NCI-H748 (cell line): ENCODE results near the gene USP7.

Experiments
- DNase-seq: peaks from one replicate; lab custom pipeline; 2025; ENCODE audit not compliant: unreplicated experiment; lab: John Stamatoyannopoulos, UW

Gene USP7

DNA sequence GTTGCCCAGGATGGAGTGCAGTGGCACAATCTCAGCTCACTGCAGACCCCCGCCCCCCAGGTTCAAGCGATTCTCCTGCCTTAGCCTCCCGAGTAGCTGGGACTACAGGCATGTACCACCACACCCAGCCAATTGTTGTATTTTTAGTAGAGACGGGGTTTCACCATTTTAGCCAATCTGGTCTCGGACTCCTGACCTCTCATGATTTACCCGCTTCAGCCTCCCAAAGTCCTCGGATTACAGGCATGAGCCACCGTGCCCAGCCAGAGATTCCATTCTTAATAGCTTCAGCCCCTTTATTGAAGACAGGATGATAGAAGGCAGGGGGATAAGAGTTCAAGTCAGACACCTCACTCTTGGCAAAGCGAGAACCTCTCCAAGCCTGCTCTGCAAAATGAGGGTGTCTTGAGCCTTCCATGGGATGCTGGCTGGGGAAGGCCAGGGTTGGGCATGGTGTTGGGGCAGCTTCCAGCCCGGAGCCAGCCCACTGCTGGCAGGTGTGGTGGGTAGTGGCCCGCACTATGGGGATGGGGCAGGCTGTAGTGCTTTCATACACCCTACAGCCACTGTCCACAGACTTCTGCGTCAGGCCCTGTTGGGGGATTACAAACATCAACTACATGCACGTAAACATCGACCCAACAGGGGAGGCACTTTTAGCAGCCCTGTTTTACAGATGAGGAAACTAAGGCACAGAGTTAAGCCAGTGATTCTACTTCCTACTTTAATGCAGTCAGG, 98.4 kb downstream of the USP7 start:
- DNase-seq: no peak

DNA sequence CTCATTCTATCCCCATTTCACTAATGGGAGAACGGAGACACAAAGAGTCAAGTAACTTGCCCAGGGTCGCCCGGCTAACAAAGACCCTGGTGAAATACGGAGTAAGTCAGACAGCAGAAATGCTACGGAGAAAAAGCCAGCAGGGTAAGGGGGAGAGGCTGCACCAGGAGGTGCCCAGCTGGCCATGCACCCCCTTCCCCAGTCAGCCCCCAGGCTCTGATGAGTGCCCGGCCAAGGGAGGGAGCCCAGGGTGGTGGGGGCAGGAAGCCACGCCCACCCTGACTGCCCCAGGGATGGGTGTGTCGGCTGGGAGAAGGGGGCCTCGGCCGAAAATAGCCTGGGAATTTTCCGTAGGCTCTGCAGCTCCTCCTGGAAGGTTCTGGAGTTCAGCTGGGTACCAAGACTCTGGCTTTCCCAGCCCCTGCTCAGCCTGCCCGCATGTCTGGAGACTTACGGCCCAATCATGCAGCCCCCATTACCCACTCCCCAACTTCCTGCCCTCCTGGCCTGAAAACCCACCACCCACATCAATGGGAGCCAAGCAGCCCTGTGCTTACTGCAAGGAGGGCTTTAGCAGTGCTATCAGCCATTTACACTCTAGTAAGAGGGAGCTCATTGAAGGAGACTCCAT, 99.1 kb downstream of the USP7 start:
- no peak for DNase-seq

DNA sequence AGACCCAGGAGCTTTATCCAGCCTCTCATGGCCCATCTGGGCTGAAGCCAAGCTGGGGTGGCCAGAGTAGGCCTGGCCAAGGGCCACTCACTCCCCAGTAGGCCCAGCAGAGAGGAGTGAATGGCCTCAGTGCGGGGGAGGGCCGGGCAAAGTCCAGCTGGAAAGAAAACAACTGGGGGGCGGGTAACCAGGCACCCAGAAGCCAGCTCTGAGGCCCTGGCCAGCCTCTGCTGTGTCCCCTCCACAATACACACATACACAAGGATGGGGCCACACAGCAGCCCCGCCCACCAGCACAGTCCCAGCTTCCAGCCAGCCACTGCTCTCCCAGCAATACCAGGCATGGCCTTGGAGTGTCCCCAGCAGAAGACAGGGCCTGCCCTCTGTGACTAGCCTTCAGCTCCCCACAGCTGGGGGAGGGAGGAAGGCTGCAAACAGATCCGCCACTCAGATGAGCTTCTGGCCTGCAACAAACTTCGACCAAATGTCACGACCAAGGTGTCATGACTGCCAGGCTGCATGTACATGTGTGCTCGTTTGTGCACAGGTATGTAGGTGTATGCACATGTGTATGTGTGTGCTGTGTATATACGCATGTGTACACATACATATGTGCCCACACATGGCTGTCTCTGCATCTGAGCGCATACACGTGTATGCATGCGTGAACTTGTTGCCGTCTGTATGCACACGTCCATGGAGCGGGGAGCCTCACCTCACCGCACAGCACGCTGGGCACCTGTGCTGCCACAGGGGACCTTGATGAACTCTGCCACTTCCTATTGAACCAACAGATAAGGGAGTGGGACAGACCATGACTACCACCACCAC, 99.9 kb downstream of the USP7 start:
- no peak for DNase-seq

DNA sequence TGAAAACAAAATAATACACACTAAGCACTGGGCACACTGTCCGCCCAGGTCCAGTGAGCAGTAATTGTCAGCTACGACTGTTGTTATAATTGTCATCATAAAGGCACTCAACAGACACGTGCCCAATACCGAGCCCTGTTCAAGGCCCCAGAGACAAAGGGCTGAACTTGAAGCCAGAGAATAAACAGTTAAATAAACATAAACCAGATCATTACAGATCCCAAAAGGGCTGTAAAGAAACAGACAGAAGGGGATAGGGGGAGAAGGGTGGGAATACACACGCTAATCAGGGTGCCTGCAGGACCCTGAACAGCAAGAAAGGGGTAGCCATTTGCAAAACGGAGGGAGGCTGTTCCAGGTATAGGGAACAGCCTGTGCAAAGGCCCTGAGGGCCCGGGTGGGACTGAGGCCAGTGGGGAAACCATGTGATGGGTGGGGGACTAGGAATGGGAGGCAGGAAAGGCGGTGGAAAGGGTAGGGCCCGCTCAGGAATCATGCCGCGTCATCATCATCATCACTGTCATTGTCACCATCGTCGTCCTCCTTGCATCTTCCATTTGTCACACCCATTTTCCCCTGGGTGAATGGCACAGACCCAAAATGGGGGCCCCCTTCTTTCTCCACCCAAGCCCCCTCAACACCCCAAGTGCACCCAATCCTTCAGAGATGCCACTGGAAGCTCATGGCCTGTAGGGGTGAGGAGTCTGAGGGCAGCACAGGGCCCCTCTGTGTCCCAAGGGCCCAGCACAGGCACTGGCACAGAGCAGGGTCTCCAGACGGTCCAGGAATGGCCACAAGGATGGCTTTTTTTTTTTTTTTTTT, 101.2 kb downstream of the USP7 start:
- DNase-seq: no peak

DNA sequence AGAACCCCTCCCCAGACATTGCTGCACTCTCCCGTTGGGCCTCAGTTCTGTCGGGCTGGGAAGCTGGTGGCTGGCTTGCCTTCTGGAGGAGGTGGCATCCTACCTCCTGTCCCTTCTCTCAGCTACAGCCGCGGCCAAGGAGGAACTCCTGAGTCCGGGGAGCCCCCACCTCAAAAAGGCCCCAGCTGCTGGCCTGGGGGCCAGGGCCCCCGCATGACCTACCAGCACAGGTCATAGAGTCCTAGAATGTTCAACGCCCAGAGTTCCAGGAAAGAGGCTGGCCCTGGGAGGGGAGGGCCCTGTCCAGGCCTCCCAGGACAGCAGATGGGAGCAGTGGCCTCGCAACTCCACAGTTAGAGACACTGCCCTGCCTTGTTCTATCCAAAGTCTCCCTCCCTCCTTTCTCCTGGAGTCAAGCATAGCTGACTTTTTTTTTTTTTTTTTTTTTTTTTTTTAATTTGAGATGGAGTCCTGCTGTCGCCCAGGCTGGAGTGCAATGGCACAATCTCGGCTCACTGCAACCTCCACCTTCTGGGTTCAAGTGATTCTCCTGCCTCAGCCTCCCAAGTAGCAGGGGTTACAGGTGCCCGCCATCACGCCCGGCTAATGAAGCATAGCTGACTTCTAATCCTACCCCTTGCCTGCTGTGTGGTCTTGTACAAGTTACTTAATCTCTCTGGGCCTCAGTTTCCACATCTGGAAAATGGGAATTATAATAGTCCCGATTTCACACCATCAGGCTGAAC, 102.0 kb downstream of the USP7 start:
- no peak for DNase-seq

DNA sequence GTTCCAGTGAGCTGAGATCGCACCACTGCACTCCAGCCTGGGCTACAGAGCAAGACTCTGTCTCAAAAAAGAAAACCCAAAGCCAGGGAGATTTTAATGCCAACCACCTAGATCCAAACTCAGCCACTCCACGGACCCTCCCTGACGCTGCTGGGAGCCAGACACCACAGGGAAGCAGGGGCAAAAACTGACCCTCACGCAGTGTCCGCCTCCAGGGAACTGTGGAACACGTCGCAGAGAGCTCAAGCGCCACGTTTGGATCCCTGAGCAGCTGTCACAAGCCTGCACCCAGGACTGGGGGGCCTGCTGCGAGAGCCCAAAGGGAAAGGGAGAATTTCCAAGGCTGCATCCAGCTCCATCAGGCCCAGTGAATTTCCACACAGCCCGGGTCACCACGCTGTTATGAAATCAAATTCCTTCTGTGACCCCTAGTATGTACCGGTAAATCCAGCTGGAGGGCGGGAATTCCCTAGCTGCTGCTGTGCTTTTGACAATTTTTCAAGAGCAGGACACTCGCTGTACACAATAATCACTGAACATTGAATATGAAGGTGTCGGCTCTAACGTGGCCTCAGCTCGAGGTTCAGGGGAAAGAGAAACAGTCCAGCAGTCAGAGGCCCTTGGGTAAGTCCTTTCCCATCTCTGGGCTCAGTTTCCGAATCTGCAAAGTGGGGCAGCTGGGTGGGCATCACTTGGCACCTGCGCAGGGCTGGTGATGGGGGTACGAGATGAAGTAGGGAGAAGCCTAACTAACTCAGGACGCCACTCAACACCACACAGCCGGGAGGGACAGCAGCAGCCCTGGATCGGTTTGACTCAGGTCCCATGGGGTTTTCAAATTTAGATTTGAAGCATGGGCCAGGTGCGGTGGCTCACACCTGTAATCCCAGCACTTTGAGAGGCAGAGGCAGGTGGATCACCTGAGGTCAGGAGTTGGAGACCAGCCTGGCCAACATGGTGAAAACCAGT, 103.5 kb downstream of the USP7 start:
- no peak for DNase-seq

DNA sequence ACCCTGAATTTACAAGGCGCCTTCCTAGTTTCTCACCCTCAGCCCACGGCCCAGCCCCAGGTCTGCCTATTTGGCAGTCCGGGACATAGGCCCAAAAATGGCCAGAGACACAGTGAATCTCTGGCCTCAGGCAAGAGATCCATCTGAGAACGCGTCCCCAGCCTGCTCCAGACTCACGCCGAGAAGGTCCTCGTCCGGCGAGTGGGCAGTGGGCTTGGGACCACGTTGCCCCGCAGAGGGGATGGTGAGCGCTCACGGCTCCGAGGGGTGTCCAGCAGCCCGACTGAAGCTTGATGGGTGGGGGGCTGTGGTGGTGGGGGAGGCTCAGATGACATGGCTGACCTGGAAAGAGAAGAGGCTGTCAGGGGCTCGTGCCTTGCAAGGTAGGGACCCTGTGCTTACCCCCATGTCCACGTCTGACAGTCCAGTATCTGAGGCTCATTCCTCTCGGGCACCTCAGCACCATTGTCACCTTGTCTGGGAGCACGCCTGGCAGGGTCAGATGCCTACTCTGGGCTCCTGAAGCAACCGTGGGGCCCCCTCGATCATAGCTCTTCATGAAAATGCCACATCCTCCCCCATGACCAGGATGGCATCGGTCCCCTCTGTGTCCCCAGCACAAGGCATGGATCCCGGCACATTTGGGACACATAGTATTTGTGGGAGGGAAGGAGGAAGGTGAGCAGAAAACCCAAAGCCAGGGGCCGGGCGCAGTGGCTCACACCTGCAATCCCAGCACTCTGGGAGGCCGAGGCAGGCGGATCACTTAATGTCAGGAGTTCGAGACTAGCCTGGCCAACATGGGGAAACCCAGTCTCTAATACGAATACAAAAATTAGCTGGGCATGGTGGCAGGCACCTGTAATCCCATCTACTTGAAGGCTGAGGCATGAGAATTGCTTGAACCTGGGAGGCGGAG, 104.5 kb downstream of the USP7 start:
- no peak for DNase-seq

DNA sequence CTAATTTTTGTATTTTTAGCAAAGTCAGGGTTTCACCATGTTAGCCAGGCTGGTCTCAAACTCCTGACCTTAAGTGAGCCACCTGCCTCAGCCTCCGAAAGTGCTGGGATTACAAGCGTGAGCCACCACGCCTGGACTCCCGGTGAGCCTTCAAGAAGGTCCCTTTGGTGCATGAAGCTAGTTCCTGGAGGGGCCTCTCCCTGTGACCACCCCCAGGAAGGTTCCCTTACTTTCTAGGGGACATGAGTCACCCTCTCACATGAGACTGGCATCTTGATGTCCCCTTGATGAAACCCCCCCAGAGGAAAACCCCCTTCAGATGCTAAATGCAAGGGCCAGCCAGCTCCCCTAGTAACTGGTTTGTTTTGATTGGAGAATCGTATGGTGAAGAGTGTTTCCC, 107.7 kb downstream of the USP7 start:
- no peak for DNase-seq

DNA sequence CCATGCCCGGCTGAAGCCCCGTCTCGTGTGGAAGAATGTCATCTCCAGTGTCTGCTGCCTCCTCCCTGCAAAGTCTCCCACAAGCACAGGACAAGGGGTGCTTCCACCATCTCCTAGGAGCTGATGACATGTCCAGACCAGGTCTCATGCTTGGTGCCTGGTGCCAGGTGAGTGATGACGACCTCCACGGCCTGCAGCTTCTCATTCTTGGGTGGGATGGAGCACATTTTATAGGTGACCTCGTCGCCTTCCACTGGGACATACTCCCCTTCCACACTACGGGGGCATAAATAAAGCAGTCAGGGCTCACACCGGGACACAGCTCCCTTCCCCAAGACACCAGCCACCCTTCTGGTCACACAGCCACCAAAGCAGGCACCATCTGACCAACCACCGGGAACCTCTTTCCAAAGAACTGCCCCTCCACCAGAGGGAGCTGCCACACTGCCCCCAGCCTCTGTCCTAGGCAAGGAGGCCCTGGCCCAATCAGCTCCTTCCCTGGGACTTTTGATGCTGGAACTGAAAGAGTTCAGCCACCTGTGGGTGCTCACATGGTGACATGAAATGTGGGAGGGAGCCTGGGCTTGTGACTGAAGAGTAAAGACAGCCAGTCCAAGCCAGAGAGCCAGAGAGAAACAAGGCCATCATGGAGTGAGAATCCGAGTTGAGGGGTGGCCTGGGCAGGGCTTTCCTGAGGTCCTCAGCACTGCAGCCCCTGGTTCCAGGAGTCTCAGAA, 108.5 kb downstream of the USP7 start:
- no peak for DNase-seq

DNA sequence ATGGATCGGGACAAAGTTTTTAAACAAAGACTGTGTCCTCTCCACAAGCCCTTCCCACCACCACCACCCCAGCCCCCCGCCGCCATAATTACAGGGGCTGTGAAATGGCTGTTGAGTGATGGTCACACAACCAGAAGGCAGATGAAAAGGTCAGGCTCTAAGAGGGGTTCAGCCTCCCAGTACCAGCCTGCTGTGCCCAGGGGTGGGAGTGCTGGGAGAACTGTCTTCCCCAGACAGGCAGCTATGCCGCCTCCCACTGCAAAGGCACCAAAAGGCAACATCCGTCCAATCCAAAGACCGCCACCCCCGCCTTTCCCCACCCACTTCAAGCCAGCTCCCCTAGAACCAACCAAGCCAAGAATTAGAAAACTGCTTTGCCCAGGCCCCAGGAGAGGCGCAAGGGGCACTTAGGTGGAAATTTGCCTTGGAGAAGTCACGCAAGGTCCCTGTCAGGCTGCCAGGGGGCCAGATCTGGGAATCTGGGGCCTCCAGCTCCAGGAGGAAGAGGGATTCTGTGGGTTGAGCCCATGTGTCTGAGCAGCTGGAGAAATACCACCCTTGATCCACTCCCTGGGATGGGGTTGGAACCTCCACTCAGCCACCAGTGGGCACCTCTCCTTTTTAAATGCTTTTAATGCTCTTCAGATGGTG, 109.3 kb downstream of the USP7 start:
- no peak for DNase-seq

DNA sequence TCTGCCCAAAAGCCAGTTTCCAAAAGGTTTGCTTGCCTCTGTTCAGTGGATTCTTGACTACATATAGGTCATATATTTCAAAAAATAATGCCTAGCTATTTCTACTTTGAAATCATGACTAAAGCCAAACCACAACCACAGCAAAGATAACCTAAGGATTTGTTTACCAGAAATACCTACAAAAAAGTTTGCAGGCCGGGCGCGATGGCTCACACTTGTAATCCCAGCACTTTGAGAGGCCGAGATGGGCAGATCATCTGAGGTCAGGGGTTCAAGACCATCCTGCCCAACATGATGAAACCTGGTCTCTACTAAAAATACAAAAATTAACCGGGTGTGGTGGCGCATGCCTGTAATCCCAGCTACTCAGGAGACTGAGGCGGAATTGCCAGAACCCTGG, 110.1 kb downstream of the USP7 start:
- DNase-seq: no peak

DNA sequence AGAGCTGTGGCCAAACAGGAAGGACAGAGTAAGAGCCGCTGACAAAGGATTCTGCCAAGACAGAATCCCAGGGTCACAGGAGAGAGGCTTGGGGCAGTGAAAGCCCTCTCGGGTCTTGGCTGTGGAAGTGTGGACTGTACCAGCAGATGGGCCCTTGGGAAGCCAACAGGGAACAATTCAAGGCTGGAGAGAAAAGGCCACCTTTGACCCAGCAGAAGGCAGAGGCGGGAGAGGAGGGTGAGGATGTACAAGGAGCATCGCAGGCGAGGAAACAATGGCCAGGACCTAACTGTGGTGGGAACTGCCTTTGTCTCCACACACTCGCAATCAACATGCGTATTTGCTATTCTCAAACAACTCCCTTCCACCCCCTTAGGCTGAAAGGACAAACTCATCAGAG, 110.6 kb downstream of the USP7 start:
- DNase-seq: no peak

DNA sequence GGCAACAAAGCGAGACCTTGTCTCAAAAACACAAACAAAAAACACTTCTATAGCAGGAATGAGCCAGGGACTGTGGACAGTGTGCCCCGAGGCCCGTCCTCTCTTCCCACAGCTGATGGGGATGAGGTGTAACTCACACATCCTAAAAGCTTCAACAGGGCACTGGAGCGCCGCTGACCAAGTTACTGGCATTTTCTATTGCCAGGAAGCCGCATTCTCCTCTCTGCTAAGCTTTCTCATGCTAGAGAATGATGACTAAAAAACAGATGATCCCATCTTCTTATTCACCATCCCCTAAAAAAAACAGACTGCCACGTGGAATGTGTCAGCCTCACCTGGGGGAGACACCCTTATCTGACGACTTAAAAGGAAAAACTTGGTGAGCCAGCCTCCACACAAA, 111.2 kb downstream of the USP7 start:
- no peak for DNase-seq

DNA sequence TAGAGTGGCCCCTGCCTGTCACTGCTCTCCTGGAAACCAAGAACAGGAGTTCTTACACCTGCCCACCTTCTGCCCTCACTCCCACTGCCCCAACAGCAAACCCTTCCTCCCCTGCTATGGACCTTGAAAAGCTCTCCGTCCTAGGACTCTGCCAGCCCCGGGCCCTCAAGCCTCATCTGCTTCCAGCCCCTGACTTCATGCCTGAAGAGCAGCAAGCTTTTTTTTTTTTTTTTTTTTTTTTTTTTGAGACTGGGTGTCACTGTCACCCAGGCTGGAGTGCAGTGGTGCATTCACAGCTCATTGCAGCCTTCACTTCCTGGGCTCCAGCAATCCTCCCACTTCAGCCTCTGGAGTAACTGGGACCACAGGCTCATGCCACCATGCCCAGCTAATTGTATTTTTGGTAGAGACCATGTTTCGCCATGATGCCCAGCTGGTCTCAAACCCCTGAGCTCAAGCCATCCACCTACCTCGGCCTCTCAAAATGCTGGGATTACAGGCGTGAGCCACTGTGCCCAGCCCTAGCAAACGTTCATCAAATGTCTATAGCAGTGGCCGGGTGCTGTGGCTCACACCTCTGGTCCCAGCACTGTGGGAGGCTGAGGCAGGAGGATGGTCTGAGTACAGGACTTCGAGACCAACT, 111.8 kb downstream of the USP7 start:
- no peak for DNase-seq

DNA sequence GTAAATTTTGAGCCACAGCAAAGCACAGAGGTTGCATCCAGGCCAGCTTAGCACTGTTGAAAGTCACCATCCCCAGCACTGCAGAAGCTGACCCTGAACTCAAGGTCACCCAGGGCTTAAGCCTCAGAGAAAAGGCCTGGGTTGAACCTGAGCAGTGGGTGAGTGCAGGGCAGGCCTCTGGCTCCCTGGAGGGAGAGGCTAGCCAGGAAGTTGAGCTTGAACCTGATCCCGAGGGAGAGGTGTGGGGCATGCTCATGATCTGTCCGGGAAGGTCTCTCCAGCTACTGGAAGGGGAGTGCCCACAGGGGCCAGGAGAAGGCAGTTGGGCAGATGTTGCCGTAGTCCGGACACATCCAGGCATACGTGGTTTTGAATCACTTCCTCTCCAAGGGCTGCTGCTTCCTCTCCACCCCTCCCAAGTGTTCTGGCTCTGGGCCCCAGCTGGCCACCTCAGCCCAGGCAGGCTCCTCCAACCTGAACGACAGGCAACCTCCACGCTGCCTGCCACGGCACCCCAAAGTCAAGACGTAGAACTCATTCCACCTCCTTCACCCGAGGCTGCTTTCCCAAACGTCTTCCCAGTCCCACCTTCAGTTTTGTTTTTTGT, 113.3 kb downstream of the USP7 start:
- DNase-seq: no peak

DNA sequence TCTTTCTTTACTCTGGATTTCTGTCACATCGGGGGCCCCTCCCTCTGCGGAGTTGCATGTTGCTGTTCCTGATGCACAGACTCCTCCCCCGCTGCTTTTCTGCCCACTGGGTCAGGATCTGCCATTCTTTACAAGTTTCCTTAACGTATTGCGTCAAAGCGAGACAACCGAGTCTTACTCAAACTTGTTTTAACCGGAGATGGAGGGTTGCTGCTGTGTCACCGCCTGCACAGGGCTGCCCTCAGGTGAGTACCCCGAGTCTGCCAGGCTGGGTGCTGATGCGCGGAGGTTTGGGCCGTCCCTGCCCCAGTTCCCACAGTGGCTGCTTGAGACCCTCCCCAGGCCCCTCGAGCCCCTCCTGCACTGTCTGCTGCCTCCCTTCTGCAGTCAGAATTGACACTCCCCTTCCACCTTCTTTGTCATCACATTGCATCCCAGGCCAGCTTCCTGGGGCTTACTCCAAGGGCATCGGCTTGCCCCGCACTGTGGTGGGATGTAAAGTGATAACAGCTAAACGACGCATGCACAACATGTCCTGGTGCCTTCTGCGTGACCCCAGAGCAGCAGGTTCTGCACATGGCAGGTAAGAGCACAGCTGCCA, 114.2 kb downstream of the USP7 start:
- no peak for DNase-seq
